ENCODE results near the gene ADAMTSL5. TPM values are rescaled to one million over a fixed set of nuclear protein-coding genes. Genes with fewer than 3 reads are reported as not detected.

The ADAMTSL5 gene
- total and polyA plus RNA-seq, 9 of the 15 experiments (the other 6 are each of a cell fraction or from before 2014, with no cell fraction given), result 1.0 to 11.6 (median 4.1) TPM

DNA sequence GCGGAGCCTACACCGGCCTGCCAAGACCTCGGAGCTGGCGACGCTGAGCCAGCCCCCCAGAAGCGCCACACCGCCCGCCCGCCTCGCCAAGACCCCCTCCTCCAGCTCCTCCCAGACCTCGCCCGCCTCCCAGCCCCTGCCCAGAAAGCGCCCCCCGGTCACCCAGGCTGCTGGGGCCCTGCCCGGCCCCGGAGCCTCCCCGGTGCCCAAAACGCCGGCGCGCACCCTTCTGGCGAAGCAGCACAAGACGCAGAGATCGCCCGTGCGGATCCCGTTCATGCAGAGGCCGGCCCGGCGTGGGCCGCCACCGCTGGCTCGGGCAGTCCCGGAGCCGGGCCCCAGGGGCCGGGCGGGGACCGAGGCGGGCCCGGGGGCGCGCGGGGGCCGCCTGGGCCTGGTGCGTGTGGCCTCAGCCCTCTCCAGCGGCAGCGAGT, 44.0 kb downstream of the ADAMTSL5 start:
- BruUV-seq (replicated peaks), result no TSS peak
- H3K4me1 ChIP-seq (replicated peaks in 1 of 2; ENCODE audit: control insufficient read depth in 2 of 2, insufficient read depth in 2 of 2, low read length in 2 of 2), result peaks cover 6 to 74% of the 10 kb centered on the region in 2 experiments; a peak in 4 of 5 replicates
- H3K27ac ChIP-seq (ENCODE audit: extremely low read depth, low read depth, low read length), result no peak overlapping the region
- H3K27me3 ChIP-seq (ENCODE audit: control insufficient read depth in 2 of 2, insufficient read depth in 2 of 2, low read length in 2 of 2), result no peaks in the 10 kb centered on the region
- in situ Hi-C loops (cut with MboI), result no loop called here
- peaks cover 21% of the 10 kb centered on the region for H3K79me2 ChIP-seq (ENCODE audit: control insufficient read depth, insufficient read depth, low read length)
- H3K9me3 ChIP-seq (replicated peaks; ENCODE audit: control insufficient read depth, insufficient read depth, low read depth, low read length), result no peaks in the 10 kb centered on the region
- no peak overlapping the region for H3K9ac ChIP-seq (ENCODE audit: insufficient read depth in 1 of 2, low read depth in 2 of 2, low read length in 2 of 2)
- POLR2A ChIA-PET, result no interaction called here
- no peaks in the 10 kb centered on the region for H3K36me3 ChIP-seq (ENCODE audit: control insufficient read depth, insufficient read depth, low read length)
- H3K9me1 ChIP-seq (ENCODE audit: control insufficient read depth, insufficient read depth, low read length), result no peaks in the 10 kb centered on the region
- H3K4me2 ChIP-seq (ENCODE audit: insufficient read depth, low read length), result no peak overlapping the region
- H4K20me1 ChIP-seq (replicated peaks; ENCODE audit: control insufficient read depth, insufficient read depth, low read length), result peaks cover 14% of the 10 kb centered on the region
- TF ChIP-seq, protein P1, sequence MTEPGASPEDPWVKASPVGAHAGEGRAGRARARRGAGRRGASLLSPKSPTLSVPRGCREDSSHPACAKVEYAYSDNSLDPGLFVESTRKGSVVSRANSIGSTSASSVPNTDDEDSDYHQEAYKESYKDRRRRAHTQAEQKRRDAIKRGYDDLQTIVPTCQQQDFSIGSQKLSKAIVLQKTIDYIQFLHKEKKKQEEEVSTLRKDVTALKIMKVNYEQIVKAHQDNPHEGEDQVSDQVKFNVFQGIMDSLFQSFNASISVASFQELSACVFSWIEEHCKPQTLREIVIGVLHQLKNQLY (CRISPR knock-in tag; conservative IDR thresholded peaks at IDR 0.05), result no peak
- TF ChIP-seq POLR2G (IDR thresholded peaks at IDR 0.05; ENCODE audit: low read depth, low read length) (peak; percentile 18; the same call in 1 of the 2 replicates), NFATC3 (IDR thresholded peaks at IDR 0.05) (no peak), ZNF584 (CRISPR knock-in tag; IDR thresholded peaks at IDR 0.05; ENCODE audit: low read depth) (no peak)
- TF ChIP-seq, protein P2, sequence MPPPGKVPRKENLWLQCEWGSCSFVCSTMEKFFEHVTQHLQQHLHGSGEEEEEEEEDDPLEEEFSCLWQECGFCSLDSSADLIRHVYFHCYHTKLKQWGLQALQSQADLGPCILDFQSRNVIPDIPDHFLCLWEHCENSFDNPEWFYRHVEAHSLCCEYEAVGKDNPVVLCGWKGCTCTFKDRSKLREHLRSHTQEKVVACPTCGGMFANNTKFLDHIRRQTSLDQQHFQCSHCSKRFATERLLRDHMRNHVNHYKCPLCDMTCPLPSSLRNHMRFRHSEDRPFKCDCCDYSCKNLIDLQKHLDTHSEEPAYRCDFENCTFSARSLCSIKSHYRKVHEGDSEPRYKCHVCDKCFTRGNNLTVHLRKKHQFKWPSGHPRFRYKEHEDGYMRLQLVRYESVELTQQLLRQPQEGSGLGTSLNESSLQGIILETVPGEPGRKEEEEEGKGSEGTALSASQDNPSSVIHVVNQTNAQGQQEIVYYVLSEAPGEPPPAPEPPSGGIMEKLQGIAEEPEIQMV (tag; conservative IDR thresholded peaks at IDR 0.05; ENCODE audit: low read depth), result no peak
- TF ChIP-seq, protein P3, sequence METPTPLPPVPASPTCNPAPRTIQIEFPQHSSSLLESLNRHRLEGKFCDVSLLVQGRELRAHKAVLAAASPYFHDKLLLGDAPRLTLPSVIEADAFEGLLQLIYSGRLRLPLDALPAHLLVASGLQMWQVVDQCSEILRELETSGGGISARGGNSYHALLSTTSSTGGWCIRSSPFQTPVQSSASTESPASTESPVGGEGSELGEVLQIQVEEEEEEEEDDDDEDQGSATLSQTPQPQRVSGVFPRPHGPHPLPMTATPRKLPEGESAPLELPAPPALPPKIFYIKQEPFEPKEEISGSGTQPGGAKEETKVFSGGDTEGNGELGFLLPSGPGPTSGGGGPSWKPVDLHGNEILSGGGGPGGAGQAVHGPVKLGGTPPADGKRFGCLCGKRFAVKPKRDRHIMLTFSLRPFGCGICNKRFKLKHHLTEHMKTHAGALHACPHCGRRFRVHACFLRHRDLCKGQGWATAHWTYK (CRISPR knock-in tag; IDR thresholded peaks at IDR 0.05), result no peak
- no peak overlapping the region for H3K4me3 ChIP-seq
- FAIRE-seq (no peak), ATAC-seq (no peak), DNase-seq (ENCODE audit: extremely low read depth in 1 of 4, low spot score in 3 of 4) (no peak)
- no peak overlapping the region for H2AFZ ChIP-seq (ENCODE audit: low read depth, low read length)
- intact Hi-C loops (cut with micrococcal nuclease), result no loop called here
- WGBS (ENCODE audit: insufficient coverage, low coverage, missing lambda C conversion rate), result 44% methylated on average over 17 of the region's 47 CpGs
- CTCF ChIA-PET (ENCODE audit: low intra/inter-chr PET ratio), result no interaction called here
